Mucosa of descending colon (tissue), 3 donors: ENCODE results near the gene MICAL1. TPM values are rescaled to one million over a fixed set of nuclear protein-coding genes. Genes with fewer than 3 reads are reported as not detected.

Experiments
- ATAC-seq: fragments of 200-7000 bp; cut with Tn5 transposase; one replicate; pipeline ENCODE4 v1.9.1; 2020; ENCODE audit warnings: mild to moderate bottlenecking, moderate library complexity
- DNase-seq, 3 donors: peaks; one replicate each; pipeline ENCODE4 v3.0.0-alpha.2; 2020
- H3K36me3 ChIP-seq: fragments of 200-600 bp; one replicate; pipeline ENCODE4 v1.8.0; 2021; ENCODE audit warnings: low read depth, mild to moderate bottlenecking
- H3K4me1 ChIP-seq: fragments of 200-600 bp; one replicate; pipeline ENCODE4 v1.8.0; 2021; ENCODE audit warnings: low read depth, mild to moderate bottlenecking
- H3K4me3 ChIP-seq: fragments of 200-600 bp; one replicate; pipeline ENCODE4 v1.8.0; 2021; ENCODE audit warnings: mild to moderate bottlenecking
- H3K9me3 ChIP-seq: fragments of 200-600 bp; one replicate; pipeline ENCODE4 v1.8.0; 2021; ENCODE audit warnings: mild to moderate bottlenecking
- intact Hi-C, 2 donors: fragments of 100-400 bp; cut with DNase I in 1 of 2; cut with micrococcal nuclease in 1 of 2; formaldehyde crosslinking; loops; one replicate each; pipeline versions ENCODE4 v1.11.0 to v1.11.1; 2022; cut with DNase I, micrococcal nuclease
- total RNA-seq, 3 donors: library from RNA; stranded (reverse); fragmentation: NEBNext Ultra II Directional in 2 of 3; extraction: Animal tissue kit (Norgen Biotek cat#: 25700) in 2 of 3; gene quantifications; one replicate each; pipeline versions ENCODE4 v1.2.1 to v1.2.4, GENCODE V29; 2021 to 2023
- TF ChIP-seq, protein P1 (sequence below): fragments of 200-600 bp; IDR thresholded peaks from one replicate; pipeline ENCODE4 v1.8.0; 2022; ENCODE audit warnings: antibody characterized with exemption, mild to moderate bottlenecking
- donor health status: DM: no; HTN: no; CAD: no; lungs with moderate emphysema.
- donor health status: DM: no; HTN: no; CAD: no.
- donor health status: DM: no; HTN: yes; CAD: no.

MICAL1 gene
- total RNA-seq, 3 donors from 2014 or later: 43.1 to 72.9 (median 57.8) TPM

DNA sequence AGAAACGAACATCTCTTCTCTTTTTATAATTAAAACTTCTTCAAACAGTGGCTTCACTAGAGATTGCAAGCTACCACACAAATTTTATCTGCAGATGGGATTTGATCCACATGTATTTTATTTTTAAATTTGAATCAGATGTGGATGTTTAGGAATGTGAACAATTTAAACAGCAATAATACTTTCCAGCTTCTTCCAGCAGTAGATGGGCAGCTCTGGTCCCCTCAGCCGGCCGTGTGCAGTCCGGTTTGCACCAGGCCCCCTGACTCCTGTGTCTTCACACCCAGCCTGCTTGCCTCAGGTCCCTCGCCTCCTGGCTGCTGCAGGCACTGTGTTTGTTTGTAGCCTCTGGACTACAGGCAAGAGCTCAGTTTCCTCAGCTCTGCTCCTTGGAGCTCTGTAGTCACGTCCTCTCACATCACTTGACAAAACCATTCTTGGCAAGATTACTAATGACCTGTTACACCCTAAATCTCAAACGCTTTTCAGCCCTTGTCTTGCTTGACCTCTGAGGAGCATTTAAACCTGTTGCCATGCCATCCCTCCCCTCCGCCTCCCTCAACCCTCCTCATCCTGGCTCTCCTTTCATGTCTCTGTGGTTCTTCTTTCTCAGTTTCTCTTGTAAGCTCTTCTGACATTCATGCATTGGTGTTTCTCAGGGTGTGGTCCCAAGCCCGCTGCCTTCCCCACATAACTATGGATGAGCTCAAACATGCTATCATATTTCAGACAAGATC is 40.6 kb upstream of the MICAL1 start:
- Histone ChIP-seq H3K4me1 (no peaks in the 10 kb centered on the region), H3K36me3 (no peaks in the 10 kb centered on the region), H3K9me3 (no peaks in the 10 kb centered on the region), H3K4me3 (no peak overlapping the region)
- ATAC-seq (no peak), DNase-seq (no peak)
- TF ChIP-seq, protein P1, sequence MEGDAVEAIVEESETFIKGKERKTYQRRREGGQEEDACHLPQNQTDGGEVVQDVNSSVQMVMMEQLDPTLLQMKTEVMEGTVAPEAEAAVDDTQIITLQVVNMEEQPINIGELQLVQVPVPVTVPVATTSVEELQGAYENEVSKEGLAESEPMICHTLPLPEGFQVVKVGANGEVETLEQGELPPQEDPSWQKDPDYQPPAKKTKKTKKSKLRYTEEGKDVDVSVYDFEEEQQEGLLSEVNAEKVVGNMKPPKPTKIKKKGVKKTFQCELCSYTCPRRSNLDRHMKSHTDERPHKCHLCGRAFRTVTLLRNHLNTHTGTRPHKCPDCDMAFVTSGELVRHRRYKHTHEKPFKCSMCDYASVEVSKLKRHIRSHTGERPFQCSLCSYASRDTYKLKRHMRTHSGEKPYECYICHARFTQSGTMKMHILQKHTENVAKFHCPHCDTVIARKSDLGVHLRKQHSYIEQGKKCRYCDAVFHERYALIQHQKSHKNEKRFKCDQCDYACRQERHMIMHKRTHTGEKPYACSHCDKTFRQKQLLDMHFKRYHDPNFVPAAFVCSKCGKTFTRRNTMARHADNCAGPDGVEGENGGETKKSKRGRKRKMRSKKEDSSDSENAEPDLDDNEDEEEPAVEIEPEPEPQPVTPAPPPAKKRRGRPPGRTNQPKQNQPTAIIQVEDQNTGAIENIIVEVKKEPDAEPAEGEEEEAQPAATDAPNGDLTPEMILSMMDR: no peak
- intact Hi-C loops: no loop called here

DNA sequence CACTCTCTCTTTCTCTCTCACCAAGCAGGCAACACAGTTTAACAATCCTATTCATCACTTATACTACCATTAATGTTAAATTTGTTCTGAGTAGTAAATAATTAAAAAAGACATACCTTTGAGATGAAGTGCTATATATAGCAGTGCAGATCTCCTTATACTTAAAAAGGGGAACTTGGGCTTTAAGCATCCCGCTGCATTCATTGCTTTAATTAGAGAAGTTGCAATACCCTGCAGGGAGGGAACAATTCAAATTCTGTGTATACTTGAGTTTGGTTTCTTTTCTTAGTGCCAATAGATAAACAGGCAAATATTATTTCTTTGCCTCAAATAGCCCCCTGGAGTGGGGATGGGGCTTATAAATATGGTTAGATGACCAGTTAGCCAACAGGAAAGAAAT is 38.3 kb upstream of the MICAL1 start:
- no peak for ATAC-seq
- H3K4me1 ChIP-seq: no peaks in the 10 kb centered on the region
- no peaks in the 10 kb centered on the region for H3K36me3 ChIP-seq
- TF ChIP-seq, protein P1: no peak
- H3K9me3 ChIP-seq: no peaks in the 10 kb centered on the region
- no peak for DNase-seq
- H3K4me3 ChIP-seq: no peak overlapping the region
- intact Hi-C loops: no loop called here

DNA sequence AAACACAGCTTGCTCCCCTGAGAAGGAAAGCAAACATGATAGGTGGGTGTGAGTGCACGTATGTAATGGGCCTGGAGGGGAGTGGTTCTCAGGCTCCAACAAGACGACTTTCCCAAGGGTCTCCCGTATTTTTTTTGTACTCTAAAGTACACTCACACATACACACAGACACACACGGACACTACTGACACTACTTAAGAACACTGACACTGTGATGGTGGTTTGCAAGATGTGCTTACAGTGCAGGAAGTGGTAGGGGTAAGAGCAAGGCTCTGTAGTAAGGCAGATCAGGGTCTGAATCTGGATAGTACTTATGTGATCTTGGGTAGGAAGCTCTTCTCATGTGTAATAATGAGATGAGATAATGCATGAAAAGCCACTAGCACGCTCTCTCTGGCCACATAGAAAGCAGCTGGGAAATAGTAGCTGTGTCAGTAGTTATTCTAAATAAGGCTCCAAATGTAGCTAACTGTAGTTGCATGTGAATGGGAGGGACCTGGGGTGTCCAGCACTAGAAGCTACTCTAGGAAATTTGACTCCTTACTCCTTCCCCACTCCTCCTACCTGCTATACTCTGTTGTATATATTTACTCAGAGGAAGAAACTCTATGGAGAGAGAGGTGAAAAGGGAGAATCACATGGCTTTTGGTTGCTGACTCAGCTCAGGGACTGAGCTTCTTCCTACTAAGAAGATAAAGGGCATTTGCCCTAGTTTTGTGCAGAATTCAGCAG is 35.8 kb upstream of the MICAL1 start:
- Histone ChIP-seq H3K9me3 (no peaks in the 10 kb centered on the region), H3K4me3 (no peak overlapping the region), H3K36me3 (no peaks in the 10 kb centered on the region), H3K4me1 (no peaks in the 10 kb centered on the region)
- intact Hi-C loops: no loop called here
- peak; percentile 86 for ATAC-seq
- TF ChIP-seq, protein P1: no peak
- DNase-seq: no peak

DNA sequence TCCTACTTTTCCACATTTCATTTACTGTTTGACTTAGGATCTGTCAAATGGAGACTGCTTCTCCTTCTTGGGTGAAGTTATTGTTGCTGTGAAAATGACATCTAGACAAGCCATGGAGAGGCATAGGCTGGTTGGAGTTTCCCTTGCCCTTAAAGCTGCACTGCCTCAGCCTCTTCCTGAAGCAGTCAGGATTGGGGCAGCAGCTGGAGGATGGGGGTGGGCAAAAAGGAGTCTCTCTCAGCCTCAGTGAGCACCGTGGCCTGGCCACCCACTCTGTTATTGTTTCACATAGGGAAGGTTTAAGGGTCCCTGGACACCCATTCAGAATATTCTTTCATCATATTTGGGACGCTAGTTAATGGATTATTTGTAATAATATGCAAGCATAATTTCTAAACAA is 35.1 kb upstream of the MICAL1 start:
- no peak for ATAC-seq
- intact Hi-C loops: no loop called here
- no peak for DNase-seq
- Histone ChIP-seq H3K4me1 (no peaks in the 10 kb centered on the region), H3K4me3 (no peak overlapping the region), H3K36me3 (no peaks in the 10 kb centered on the region), H3K9me3 (no peaks in the 10 kb centered on the region)
- TF ChIP-seq, protein P1: no peak

DNA sequence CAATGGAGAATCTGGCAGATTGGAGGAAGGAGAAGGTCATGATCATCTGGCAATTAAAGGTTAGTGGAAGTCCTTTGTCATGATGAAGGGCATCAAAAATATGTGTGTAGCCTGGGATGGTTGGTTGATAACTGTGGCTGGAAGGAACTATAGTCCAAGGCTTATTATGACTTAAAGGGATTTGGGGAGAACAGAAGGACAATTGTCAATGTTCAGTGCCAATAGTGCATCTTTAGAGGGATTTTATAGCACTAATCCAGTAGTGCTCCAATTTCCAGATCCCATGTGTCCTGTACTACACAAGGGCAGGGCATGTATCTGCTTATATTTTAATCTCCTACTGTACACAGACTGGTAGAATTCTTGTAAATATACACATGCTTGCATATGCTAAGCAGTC is 32.4 kb upstream of the MICAL1 start:
- no peaks in the 10 kb centered on the region for H3K4me1 ChIP-seq
- intact Hi-C loops: no loop called here
- no peak for ATAC-seq
- H3K36me3 ChIP-seq: no peaks in the 10 kb centered on the region
- H3K9me3 ChIP-seq: no peaks in the 10 kb centered on the region
- DNase-seq: no peak
- TF ChIP-seq, protein P1: no peak
- no peak overlapping the region for H3K4me3 ChIP-seq
